Transverse colon (tissue), 4 donors: Measurements from ENCODE around the gene C15orf61. TPM values are rescaled to one million over a fixed set of nuclear protein-coding genes. Genes with fewer than 3 reads are reported as not detected.
A peak's percentile ranks its signal among the peaks of the same experiment; 100 is the strongest.

Source experiments
- DNase-seq: peaks from one replicate; pipeline ENCODE4 v3.0.0-alpha.2; 2019
- H3K27ac ChIP-seq, 4 donors: fragments of 200-600 bp; sonication (generic); 2 replicates each; pipeline ENCODE4 v1.5.1; 2016 to 2018; ENCODE audit warnings: inconsistent platforms in 4 of 4
- H3K27me3 ChIP-seq: fragments of 200-600 bp; sonication (generic); 2 replicates; pipeline ENCODE4 v1.5.1; 2017; ENCODE audit warnings: inconsistent platforms
- H3K36me3 ChIP-seq, 4 donors: fragments of 200-600 bp; sonication (generic); 2 replicates each; pipeline ENCODE4 v1.5.1; 2017 to 2019; ENCODE audit warnings: inconsistent platforms in 4 of 4
- H3K4me1 ChIP-seq, 4 donors: fragments of 200-600 bp; sonication (generic); 2 replicates each; pipeline ENCODE4 v1.5.1; 2017 to 2020; ENCODE audit warnings: inconsistent platforms in 4 of 4
- H3K4me3 ChIP-seq, 4 donors: fragments of 200-600 bp; sonication (generic); 1 replicate in 1 of 4; 2 replicates in 3 of 4; pipeline versions ENCODE4 v1.5.1 to v1.6.1; 2017 to 2019; ENCODE audit warnings: inconsistent platforms in 4 of 4
- H3K9me3 ChIP-seq, 2 donors: fragments of 200-600 bp; sonication (generic); 2 replicates each; pipeline ENCODE4 v1.5.1; 2017 to 2019; ENCODE audit warnings: inconsistent platforms in 2 of 2
- EP300 ChIP-seq: sonication (generic); formaldehyde crosslinking; IDR thresholded peaks from one replicate; pipeline ENCODE4 v1.6.1; 2017; ENCODE audit warnings: antibody characterized with exemption, low read depth
- POLR2A ChIP-seq: fragments of 450-650 bp; IDR thresholded peaks from one replicate; pipeline ENCODE4 v1.6.1; 2016; ENCODE audit warnings: antibody characterized with exemption, mild to moderate bottlenecking, moderate library complexity
- POLR2AphosphoS5 ChIP-seq, 3 donors: sonication (generic); formaldehyde crosslinking; IDR thresholded peaks; one replicate each; pipeline ENCODE4 v1.6.1; 2016; ENCODE audit warnings: antibody characterized with exemption in 3 of 3
- WGBS, 2 donors: methylation state at CpG; one replicate each; pipeline ENCODE4 v1.1.5; 2018; ENCODE audit warnings: low coverage in 1 of 2; 5-methylcytosine and 5-hydroxymethylcytosine counted together
- in situ Hi-C, 4 donors: fragments of 200-750 bp; cut with MboI; loops; one replicate each; pipeline versions ENCODE4 v1.15.0 to v1.15.1; 2017; ENCODE audit warnings: low sequenced_read_pairs in 3 of 4, low pct_ligation_motif_present in 1 of 4, low pct_unique_long_range_greater_than_20kb in 1 of 4
- intact Hi-C: fragments of 100-400 bp; cut with DNase I; formaldehyde crosslinking; loops from one replicate; pipeline ENCODE4 v1.15.1; 2023; ENCODE audit warnings: low total_unique reads
- total RNA-seq, 4 donors: library from RNA; depleted of rRNA; stranded (reverse); fragments of >200 nt; gene quantifications; one replicate each; pipeline ENCODE4 v1.1.0, GENCODE V29; 2016
- TF ChIP-seq, protein P1 (sequence below), 5 experiments: fragments of 200-600 bp in 3 of 5; fragments of 450-650 bp in 2 of 5; sonication (generic) in 3 of 5; IDR thresholded peaks; 1 replicate in 2 of 5; 2 replicates in 3 of 5; pipeline ENCODE4 v1.5.1; 2016 to 2017; ENCODE audit warnings: antibody characterized with exemption in 5 of 5, inconsistent platforms in 3 of 5, mild to moderate bottlenecking in 2 of 5, moderate library complexity in 1 of 5

Gene C15orf61
- total RNA-seq, 4 donors from 2014 or later = 4.0 to 22.4 (median 9.8) TPM

DNA sequence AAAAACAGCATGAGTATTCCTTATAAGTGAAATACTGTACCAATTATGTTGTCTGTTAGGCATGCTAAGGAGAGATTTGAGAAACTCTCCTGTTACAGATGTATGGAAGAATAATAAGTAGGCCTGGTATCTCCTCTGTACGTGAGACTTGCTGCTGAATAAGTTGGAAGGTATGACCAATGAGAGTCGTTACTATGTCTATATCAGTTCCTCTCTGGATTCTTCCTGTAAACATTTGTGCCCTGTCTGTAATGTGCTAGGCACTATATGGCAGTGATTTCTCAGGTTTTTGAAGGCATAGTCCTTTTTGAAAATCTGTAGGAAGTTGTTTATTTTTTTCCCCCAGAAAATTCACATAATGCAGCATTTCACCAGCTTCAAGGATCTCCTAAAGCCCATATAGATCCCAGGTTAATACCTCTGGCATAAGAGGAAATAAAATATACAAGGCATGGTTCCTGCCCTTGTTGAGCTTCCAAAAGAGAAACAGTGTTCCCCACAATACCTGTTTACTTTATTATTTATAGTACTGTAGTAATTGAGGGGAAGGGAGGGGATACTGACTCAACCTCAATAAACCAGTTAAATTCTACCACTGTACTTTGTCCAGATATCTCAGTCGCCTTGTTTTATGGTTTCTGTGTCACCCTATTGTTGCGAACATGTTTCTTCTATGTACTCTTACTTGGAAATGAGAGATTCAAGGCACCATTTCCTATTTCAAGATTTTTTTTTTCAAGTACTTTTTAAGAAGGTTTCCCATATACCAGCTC, 50.1 kb downstream of the C15orf61 start:
- Histone ChIP-seq H3K4me1 (peaks cover 7 to 44% (median 20%) of the 10 kb centered on the region in 4 donors), H3K9me3 (no peaks in the 10 kb centered on the region), H3K27me3 (no peaks in the 10 kb centered on the region), H3K27ac (peak overlapping the region; percentile 63 to 82 (median 77)), H3K4me3 (peak overlapping the region in 1 of 4 donors; percentile 11), H3K36me3 (no peaks in the 10 kb centered on the region)
- TF ChIP-seq, protein P1, sequence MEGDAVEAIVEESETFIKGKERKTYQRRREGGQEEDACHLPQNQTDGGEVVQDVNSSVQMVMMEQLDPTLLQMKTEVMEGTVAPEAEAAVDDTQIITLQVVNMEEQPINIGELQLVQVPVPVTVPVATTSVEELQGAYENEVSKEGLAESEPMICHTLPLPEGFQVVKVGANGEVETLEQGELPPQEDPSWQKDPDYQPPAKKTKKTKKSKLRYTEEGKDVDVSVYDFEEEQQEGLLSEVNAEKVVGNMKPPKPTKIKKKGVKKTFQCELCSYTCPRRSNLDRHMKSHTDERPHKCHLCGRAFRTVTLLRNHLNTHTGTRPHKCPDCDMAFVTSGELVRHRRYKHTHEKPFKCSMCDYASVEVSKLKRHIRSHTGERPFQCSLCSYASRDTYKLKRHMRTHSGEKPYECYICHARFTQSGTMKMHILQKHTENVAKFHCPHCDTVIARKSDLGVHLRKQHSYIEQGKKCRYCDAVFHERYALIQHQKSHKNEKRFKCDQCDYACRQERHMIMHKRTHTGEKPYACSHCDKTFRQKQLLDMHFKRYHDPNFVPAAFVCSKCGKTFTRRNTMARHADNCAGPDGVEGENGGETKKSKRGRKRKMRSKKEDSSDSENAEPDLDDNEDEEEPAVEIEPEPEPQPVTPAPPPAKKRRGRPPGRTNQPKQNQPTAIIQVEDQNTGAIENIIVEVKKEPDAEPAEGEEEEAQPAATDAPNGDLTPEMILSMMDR (IDR thresholded peaks at IDR 0.05) = no peak
- TF ChIP-seq POLR2AphosphoS5 (IDR thresholded peaks at IDR 0.05) = peak in 1 of 3 donors; percentile 25
- 55 to 73% methylated on average over 4 of the region's 4 CpGs for WGBS, 2 donors
- no peak for DNase-seq
- in situ Hi-C loops (no loop called here), intact Hi-C loops (no loop called here)

DNA sequence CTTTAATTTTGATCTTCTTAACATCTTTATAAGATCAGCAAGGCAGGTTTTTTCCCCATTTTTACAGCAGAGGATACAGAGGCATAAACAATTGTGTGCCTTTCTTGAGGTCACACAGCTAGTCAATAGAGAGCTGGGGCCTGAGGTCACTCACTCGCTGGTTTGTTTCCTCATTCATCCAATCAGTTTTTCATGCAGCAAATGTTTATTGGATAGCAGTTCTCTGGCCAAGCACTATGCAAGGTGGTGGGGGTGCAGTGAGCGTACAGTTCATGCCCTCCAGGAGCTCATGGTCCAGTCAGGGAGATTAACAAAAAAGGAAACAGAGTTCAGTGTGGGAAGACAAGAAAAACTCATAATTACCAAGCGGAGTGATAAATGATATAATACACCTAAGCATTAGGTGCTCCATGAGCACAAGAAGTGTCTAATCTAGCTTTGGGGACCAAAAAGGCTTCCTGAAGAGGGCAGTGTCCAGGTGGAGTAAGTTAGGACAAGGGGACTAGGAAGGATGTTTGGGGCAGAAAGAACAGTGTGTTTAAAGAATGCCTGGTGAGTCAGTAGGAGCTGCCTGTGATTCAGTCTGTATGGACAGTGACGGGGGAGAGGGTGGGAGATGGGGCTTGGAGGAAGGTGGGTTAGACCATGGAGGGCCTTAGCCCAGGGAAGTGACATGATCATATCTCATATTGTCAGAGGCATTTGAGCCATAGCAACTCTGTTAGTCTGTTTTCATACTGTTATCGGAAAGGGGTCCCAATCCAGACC, 50.9 kb downstream of the C15orf61 start:
- in situ Hi-C loops = no loop called here
- TF ChIP-seq, protein P1 (IDR thresholded peaks at IDR 0.05) = no peak
- TF ChIP-seq POLR2AphosphoS5 (IDR thresholded peaks at IDR 0.05) (no peak), EP300 (no peak), POLR2A (no peak)
- Histone ChIP-seq H3K4me3 (peak overlapping the region in 1 of 4 donors; percentile 16), H3K9me3 (no peaks in the 10 kb centered on the region), H3K27me3 (no peaks in the 10 kb centered on the region), H3K36me3 (no peaks in the 10 kb centered on the region), H3K4me1 (peaks cover 7 to 44% (median 18%) of the 10 kb centered on the region in 4 donors), H3K27ac (peak overlapping the region; percentile 63 to 82 (median 77))
- peak; percentile 55 for DNase-seq
- 73 to 80% methylated on average over 3 to 5 of the region's 5 CpGs for WGBS, 2 donors
- intact Hi-C loops = no loop called here

DNA sequence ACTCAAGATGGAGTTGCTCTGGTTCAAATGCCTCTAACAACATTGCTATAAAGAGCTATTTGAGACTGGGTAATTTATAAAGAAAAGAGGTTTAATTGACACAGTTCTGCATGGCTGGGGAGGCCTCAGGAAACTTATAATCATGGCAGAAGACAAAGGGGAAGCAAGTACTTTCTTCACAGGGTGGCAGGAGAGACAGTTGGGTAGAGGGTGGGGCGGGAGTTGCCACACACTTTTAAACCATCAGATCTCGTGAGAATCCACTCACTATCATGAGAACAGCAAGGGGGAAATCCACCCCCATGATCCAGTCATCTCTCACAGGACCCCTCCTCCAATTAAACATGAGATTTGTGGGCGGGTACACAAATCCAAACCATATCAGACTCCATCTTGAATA, 52.3 kb downstream of the C15orf61 start:
- Histone ChIP-seq H3K9me3 (no peaks in the 10 kb centered on the region), H3K4me1 (peaks cover 7 to 44% (median 14%) of the 10 kb centered on the region in 4 donors), H3K27ac (no peak overlapping the region), H3K36me3 (no peaks in the 10 kb centered on the region), H3K4me3 (no peak overlapping the region), H3K27me3 (no peaks in the 10 kb centered on the region)
- TF ChIP-seq POLR2A (no peak), POLR2AphosphoS5 (IDR thresholded peaks at IDR 0.05) (no peak), EP300 (no peak)
- TF ChIP-seq, protein P1 (IDR thresholded peaks at IDR 0.05) = no peak
- 83% methylated on average over 3 of the region's 3 CpGs; no CpG with 5 or more reads in 1 of the 2 donors for WGBS, 2 donors
- no peak for DNase-seq
- intact Hi-C loops (no loop called here), in situ Hi-C loops (no loop called here)

DNA sequence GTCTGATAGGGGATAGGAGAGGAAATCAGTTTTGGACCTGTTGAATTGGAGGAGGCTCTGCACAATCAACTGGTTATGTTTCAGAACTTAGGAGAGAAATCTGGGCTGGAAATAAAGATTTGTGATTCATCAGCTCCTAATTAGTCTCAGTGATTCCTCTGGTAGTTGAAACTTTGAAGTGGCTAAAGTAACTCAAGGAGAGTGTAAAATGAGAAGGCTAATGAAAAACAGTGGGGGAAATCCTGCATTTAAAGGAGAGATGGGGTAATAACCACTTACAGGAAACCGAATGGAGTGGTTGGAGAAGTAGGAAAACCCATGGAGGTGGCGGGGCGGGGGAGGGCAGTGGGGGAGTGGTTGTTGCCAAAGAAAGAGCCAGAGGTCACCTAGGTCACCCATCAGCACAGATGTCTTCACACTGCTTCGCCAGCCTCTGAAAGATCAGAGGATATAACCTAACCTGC, 54.1 kb downstream of the C15orf61 start:
- Histone ChIP-seq H3K27ac (no peak overlapping the region), H3K36me3 (no peaks in the 10 kb centered on the region), H3K4me1 (peaks cover 2 to 26% (median 5%) of the 10 kb centered on the region in 4 donors), H3K27me3 (no peaks in the 10 kb centered on the region), H3K9me3 (no peaks in the 10 kb centered on the region), H3K4me3 (no peak overlapping the region)
- intact Hi-C loops (no loop called here), in situ Hi-C loops (no loop called here)
- TF ChIP-seq EP300 (no peak), POLR2AphosphoS5 (IDR thresholded peaks at IDR 0.05) (no peak), POLR2A (no peak)
- TF ChIP-seq, protein P1 (IDR thresholded peaks at IDR 0.05) = no peak
- 74 to 96% methylated on average over 4 of the region's 4 CpGs for WGBS, 2 donors
- no peak for DNase-seq
